ENCODE results near the gene CDC42BPB.

CDC42BPB gene

DNA sequence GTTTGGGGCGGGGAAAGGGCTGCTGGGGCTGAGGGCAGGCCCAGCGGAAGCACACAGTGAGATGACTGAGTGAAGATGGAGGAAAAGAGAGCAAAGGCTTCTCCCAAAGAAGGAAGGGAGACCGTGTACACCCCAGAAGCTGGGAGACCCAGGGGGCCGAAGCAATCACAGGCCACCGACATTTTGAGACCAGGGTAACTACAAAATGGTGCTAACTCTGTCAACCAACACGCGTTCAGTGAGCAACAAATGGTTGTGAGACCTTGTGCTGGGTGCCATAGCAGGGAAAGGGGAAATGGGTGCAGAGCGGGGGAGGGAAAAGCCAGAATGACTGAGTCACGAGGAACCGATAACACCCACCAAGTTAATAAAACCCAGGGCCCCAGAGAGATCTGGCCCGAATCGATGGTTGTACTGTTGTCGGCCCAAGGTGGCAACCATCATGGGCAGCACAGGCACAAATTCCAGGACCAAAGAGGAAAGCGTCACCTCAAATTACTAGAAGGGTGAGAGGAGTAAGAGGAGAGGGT, 50.3 kb downstream of the CDC42BPB start:
- no peak overlapping the region for H3K4me3 ChIP-seq (ENCODE audit: low read depth, low read length)
- TF ChIP-seq, protein P1, sequence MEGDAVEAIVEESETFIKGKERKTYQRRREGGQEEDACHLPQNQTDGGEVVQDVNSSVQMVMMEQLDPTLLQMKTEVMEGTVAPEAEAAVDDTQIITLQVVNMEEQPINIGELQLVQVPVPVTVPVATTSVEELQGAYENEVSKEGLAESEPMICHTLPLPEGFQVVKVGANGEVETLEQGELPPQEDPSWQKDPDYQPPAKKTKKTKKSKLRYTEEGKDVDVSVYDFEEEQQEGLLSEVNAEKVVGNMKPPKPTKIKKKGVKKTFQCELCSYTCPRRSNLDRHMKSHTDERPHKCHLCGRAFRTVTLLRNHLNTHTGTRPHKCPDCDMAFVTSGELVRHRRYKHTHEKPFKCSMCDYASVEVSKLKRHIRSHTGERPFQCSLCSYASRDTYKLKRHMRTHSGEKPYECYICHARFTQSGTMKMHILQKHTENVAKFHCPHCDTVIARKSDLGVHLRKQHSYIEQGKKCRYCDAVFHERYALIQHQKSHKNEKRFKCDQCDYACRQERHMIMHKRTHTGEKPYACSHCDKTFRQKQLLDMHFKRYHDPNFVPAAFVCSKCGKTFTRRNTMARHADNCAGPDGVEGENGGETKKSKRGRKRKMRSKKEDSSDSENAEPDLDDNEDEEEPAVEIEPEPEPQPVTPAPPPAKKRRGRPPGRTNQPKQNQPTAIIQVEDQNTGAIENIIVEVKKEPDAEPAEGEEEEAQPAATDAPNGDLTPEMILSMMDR (IDR thresholded peaks at IDR 0.05; ENCODE audit: control insufficient read depth, extremely low read depth, insufficient read depth), result no peak
- DNase-seq (ENCODE audit: low read depth), result no peak

DNA sequence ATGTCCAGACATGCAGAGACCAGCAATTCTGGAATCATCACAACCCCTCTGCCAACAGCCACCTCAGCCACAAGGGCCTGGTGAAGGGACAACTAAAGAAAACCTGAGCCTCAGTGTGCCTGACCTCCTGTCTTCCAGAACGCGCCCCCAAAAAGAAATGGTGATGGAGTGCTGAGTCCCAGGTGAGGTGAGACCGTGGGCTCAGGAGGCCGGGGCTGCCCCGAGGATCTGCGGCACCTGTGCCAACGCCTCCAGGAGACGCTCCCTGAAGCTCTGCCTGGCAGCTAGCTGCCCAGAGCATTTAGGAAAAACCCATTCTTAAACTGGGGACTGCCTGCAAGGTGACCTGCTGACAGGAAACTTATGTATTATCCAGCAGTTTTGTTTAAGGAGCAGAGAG, 51.2 kb downstream of the CDC42BPB start:
- no peak overlapping the region for H3K4me3 ChIP-seq (ENCODE audit: low read depth, low read length)
- TF ChIP-seq, protein P1 (IDR thresholded peaks at IDR 0.05; ENCODE audit: control insufficient read depth, extremely low read depth, insufficient read depth), result no peak
- no peak for DNase-seq (ENCODE audit: low read depth)

DNA sequence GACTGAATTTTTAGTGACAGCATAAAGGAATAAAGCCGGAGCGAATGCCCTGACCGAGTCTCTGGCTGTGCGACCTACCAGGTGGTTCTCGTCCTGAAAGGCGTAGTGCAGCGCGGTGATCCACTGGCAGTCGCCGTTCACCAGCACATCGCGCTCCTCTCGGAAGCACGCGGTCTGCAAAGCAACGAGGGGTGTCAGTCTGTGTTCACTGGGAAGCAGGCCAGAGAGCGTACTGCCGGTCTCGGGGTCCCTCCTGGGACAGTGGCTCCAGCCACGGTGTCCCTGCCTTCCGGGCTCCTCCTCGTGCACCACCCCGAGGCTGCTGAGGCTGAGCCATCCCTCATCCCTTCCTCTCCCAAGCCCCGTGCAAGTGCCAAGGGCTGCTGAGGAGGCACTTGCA, 53.5 kb downstream of the CDC42BPB start:
- H3K4me3 ChIP-seq (ENCODE audit: low read depth, low read length), result no peak overlapping the region
- no peak for DNase-seq (ENCODE audit: low read depth)
- TF ChIP-seq, protein P1 (IDR thresholded peaks at IDR 0.05; ENCODE audit: control insufficient read depth, extremely low read depth, insufficient read depth), result no peak

DNA sequence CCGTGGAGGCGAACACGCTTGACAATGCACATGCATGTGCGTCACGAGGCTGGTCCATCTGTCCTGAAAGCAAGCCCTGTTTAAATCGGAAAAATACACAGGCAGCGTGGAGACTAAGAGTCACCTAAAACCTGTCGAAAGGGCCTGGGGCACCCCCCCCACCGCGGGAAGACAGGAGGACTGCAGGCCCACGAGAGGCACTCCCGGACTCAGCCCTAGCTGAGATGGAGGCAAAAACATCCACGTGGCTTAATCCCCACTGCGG, 54.1 kb downstream of the CDC42BPB start:
- H3K4me3 ChIP-seq (ENCODE audit: low read depth, low read length), result no peak overlapping the region
- no peak for DNase-seq (ENCODE audit: low read depth)

DNA sequence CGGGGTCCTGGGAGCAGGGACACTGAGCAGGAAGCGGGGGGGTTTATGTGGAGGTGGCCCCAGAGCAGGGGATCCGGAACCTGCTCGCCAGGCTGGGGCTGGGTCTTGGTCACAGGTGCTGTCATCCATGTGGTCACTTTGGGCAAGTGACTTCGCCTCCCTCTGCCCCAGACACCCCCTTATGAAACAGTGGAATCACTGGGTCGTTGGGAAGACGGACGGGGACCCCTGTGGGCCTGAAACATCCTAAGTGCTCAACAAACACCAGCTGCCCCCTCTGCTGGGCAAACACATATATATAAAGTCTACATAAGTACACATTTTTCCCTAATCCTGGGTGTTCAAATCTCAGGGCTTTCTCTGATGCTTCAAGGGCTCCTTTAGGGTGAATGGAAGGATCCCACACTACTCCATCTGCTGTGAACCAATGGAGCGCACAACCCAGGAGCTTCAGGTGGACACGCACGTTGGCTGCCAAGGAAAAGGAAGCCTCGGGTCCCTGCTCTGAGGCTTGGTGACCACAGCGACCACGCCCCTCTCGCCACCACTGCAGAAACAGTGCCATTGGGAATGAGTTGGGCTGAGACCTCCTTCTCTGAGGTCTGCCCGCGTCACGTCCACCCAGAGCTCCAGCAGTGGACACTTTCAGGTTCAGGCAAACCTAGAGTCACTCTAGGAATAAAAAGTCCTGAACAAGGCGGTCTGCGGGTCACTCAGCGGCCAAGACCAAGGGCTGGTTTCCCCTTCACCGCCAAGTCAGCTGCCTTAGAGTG, 54.6 kb downstream of the CDC42BPB start:
- no peak overlapping the region for H3K4me3 ChIP-seq (ENCODE audit: low read depth, low read length)
- TF ChIP-seq, protein P1 (IDR thresholded peaks at IDR 0.05; ENCODE audit: control insufficient read depth, extremely low read depth, insufficient read depth), result no peak
- DNase-seq (ENCODE audit: low read depth), result no peak

More for the DNA sequence above, 54.1 kb downstream of the CDC42BPB start:
- TF ChIP-seq, protein P1 (IDR thresholded peaks at IDR 0.05; ENCODE audit: control insufficient read depth, extremely low read depth, insufficient read depth), result no peak

DNA sequence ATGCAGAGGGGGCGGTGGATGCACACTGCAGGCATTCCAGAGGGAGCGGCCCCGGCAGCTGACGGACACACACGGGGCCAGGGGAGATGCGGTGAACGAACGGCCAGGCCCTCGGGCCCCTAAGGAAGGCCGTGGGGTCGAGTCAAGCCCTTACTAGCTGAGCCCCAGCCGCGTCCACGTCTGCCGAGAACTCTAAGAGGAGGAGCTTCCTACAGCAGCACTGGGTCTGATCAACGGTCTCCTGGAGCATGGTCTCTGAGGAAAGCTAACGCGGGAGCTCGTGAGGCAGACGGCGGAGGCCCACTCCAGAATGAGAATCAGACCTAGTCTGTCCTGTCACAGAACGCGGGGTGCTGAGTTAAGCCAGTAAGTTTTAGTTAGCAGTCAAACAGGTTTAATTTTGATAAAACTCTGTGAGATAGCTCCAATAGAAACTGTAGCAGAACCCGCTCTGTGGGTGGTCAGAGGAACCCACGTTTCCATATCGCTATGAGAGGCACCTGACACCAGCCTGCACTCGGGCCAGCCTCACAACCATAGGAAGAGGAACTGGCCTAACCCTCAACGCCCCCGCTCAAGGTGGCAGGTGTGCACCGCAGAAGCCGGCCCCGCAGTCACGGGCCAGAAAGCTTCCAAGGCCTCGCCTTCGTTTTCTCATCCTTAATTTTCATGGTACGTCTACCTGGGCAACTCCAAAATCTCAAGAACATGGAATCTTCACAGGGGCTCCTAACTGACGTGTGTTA, 55.5 kb downstream of the CDC42BPB start:
- no peak for DNase-seq (ENCODE audit: low read depth)
- TF ChIP-seq, protein P1 (IDR thresholded peaks at IDR 0.05; ENCODE audit: control insufficient read depth, extremely low read depth, insufficient read depth), result no peak
- no peak overlapping the region for H3K4me3 ChIP-seq (ENCODE audit: low read depth, low read length)

All from LNCaP clone FGC (cell line).